ENCODE measurements around the gene GALNT9. TPM values are rescaled to one million over a fixed set of nuclear protein-coding genes. Genes with fewer than 3 reads are reported as not detected.
"Not testable (repeated sequence)": the region's sequence is repeated elsewhere in the genome, so short reads cannot be mapped to it uniquely, and the experiment has no call there.

Gene GALNT9
- total RNA-seq, 1 donor, result not detected

- no peak for DNase-seq (ENCODE audit: low read depth)
- no peak for TF ChIP-seq CTCF (IDR thresholded peaks at IDR 0.05; ENCODE audit: insufficient read depth, low read depth, low read length)
- H3K4me3 ChIP-seq (ENCODE audit: low read depth, low read length), result no peak overlapping the region
Observed at GRCh38 chr12:132363661-132364347, 34.4 kb upstream of the GALNT9 start.

GRCh38 chr12:132362996-132363660 lies 33.7 kb upstream of the GALNT9 start:
- no peak for DNase-seq (ENCODE audit: low read depth)
- H3K4me3 ChIP-seq (ENCODE audit: low read depth, low read length), result no peak overlapping the region
- no peak for TF ChIP-seq CTCF (IDR thresholded peaks at IDR 0.05; ENCODE audit: insufficient read depth, low read depth, low read length)

GRCh38 chr12:132360906-132361777 lies 31.8 kb upstream of the GALNT9 start:
- TF ChIP-seq CTCF (IDR thresholded peaks at IDR 0.05; ENCODE audit: insufficient read depth, low read depth, low read length), result no peak
- no peak for DNase-seq (ENCODE audit: low read depth)
- H3K4me3 ChIP-seq (ENCODE audit: low read depth, low read length), result no peak overlapping the region

- TF ChIP-seq CTCF (IDR thresholded peaks at IDR 0.05; ENCODE audit: insufficient read depth, low read depth, low read length), result no peak
- no peak for DNase-seq (ENCODE audit: low read depth)
- no peak overlapping the region for H3K4me3 ChIP-seq (ENCODE audit: low read depth, low read length)
Observed at GRCh38 chr12:132360410-132360809, 31.0 kb upstream of the GALNT9 start.

GRCh38 chr12:132359971-132360370 lies 30.6 kb upstream of the GALNT9 start:
- no peak for DNase-seq (ENCODE audit: low read depth)
- H3K4me3 ChIP-seq (ENCODE audit: low read depth, low read length), result no peak overlapping the region
- TF ChIP-seq CTCF (IDR thresholded peaks at IDR 0.05; ENCODE audit: insufficient read depth, low read depth, low read length), result no peak

- TF ChIP-seq CTCF (IDR thresholded peaks at IDR 0.05; ENCODE audit: insufficient read depth, low read depth, low read length), result no peak
- H3K4me3 ChIP-seq (ENCODE audit: low read depth, low read length), result no peak overlapping the region
- no peak for DNase-seq (ENCODE audit: low read depth)
Observed at GRCh38 chr12:132359551-132359950, 30.2 kb upstream of the GALNT9 start.

GRCh38 chr12:132358241-132359225 lies 29.1 kb upstream of the GALNT9 start:
- not testable (repeated sequence) for H3K4me3 ChIP-seq (ENCODE audit: low read depth, low read length); DNase-seq (ENCODE audit: low read depth)
